Skeletal muscle cell (primary cell): ENCODE data around the gene SKIC2.

Experiments
- DNase-seq: peaks from one replicate; pipeline ENCODE4 v3.0.0-alpha.2; 2010; ENCODE audit warnings: low read depth
- H3K4me3 ChIP-seq: 2 replicates; pipeline ENCODE4 v1.5.1; 2011; ENCODE audit warnings: low read depth, mild to moderate bottlenecking, control low read depth, low read length, moderate library complexity

SKIC2 gene

DNA sequence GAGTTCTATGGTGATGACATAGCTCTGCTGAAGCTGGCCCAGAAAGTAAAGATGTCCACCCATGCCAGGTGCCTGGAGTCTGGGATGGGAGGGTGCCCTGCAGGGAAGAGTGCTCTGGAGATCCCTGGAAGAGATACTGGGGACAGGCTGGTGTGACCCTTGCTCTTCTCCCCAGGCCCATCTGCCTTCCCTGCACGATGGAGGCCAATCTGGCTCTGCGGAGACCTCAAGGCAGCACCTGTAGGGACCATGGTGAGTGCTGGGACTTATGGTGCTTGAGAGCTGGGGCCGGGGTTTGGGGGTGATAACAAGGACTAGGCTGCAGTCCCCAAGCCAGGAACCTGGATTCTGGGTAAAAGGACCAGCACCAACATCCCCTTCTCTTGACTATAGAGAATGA, 15.2 kb upstream of the SKIC2 start:
- H3K4me3 ChIP-seq = no peak overlapping the region
- DNase-seq = no peak

DNA sequence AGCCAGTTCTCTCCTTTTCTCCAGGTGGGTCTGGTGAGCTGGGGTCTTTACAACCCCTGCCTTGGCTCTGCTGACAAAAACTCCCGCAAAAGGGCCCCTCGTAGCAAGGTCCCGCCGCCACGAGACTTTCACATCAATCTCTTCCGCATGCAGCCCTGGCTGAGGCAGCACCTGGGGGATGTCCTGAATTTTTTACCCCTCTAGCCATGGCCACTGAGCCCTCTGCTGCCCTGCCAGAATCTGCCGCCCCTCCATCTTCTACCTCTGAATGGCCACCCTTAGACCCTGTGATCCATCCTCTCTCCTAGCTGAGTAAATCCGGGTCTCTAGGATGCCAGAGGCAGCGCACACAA, 13.8 kb upstream of the SKIC2 start:
- DNase-seq = no peak
- H3K4me3 ChIP-seq = no peak overlapping the region

DNA sequence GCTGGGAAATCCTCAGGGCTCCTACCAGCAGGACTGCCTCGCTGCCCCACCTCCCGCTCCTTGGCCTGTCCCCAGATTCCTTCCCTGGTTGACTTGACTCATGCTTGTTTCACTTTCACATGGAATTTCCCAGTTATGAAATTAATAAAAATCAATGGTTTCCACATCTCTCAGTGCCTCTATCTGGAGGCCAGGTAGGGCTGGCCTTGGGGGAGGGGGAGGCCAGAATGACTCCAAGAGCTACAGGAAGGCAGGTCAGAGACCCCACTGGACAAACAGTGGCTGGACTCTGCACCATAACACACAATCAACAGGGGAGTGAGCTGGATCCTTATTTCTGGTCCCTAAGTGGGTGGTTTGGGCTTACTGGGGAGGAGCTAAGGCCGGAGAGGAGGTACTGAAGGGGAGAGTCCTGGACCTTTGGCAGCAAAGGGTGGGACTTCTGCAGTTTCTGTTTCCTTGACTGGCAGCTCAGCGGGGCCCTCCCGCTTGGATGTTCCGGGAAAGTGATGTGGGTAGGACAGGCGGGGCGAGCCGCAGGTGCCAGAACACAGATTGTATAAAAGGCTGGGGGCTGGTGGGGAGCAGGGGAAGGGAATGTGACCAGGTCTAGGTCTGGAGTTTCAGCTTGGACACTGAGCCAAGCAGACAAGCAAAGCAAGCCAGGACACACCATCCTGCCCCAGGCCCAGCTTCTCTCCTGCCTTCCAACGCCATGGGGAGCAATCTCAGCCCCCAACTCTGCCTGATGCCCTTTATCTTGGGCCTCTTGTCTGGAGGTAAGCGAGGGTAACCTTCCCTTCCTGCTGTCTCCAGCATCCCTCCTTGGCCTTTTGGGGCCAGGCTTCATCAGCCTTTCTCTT, 13.2 kb upstream of the SKIC2 start, which contains the start of gene CFB:
CFB (plus strand) TSS at position 589 of the 863 bp plus-strand sequence; CDS start at position 716, 127 bp downstream.
- no peak within 1 kb of the TSS for H3K4me3 ChIP-seq

DNA sequence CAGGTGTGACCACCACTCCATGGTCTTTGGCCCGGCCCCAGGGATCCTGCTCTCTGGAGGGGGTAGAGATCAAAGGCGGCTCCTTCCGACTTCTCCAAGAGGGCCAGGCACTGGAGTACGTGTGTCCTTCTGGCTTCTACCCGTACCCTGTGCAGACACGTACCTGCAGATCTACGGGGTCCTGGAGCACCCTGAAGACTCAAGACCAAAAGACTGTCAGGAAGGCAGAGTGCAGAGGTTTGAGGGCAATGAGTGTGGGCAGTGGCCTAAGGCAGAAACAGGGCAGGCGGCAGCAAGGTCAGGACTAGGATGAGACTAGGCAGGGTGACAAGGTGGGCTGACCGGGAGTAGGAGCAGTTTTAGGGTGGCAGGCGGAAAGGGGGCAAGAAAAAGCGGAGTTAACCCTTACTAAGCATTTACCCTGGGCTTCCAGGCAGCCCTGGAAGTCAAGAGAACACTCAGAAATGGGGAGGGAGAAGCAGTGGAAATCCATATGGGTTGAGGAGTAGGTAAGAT, 12.5 kb upstream of the SKIC2 start:
- no peak overlapping the region for H3K4me3 ChIP-seq
- DNase-seq = no peak

More for the DNA sequence above, 13.2 kb upstream of the SKIC2 start, which contains the start of gene CFB:
- DNase-seq = no peak

DNA sequence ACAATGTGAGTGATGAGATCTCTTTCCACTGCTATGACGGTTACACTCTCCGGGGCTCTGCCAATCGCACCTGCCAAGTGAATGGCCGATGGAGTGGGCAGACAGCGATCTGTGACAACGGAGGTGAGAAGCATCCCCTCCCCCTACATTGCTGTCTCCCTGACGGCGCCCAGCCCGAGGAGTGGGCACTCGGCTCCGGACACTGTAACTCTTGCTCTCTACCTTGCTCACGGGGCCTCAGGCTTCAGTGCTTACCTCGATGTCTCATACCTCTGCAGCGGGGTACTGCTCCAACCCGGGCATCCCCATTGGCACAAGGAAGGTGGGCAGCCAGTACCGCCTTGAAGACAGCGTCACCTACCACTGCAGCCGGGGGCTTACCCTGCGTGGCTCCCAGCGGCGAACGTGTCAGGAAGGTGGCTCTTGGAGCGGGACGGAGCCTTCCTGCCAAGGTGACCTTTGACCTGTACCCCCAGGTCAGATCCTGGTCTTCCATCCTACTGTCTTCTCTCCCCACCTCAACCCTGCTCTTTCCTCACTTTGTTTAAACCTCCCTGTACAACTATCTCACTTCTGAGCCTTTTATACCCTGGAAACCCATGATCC, 11.8 kb upstream of the SKIC2 start:
- no peak overlapping the region for H3K4me3 ChIP-seq
- DNase-seq = no peak

DNA sequence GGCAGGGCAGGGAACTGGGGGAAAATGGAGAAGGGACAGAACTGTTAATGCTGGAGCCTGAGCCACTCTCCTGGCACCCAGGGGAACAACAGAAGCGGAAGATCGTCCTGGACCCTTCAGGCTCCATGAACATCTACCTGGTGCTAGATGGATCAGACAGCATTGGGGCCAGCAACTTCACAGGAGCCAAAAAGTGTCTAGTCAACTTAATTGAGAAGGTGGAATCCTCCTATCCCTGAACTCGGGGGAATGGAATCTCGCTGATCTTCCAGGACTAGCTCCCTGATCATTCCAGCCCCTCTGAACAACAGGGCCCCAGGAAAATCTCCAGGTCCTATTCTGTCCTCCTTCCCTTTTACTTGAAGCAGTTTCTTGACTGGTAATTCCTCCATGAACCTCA, 11.1 kb upstream of the SKIC2 start:
- no peak for DNase-seq
- no peak overlapping the region for H3K4me3 ChIP-seq

DNA sequence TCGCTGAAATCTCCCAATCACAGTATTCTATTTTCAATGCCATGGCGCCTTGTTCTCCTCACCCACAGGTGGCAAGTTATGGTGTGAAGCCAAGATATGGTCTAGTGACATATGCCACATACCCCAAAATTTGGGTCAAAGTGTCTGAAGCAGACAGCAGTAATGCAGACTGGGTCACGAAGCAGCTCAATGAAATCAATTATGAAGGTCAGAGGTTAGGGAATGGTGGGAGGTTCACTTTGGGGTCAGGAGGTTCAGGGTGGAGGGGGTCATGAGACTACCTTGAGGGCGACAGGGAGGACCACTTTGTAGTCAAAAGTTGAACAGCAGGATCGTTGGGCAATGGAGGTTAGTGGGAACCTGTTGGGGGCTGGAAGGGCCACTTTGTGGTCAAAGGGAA, 10.7 kb upstream of the SKIC2 start:
- H3K4me3 ChIP-seq = no peak overlapping the region

DNA sequence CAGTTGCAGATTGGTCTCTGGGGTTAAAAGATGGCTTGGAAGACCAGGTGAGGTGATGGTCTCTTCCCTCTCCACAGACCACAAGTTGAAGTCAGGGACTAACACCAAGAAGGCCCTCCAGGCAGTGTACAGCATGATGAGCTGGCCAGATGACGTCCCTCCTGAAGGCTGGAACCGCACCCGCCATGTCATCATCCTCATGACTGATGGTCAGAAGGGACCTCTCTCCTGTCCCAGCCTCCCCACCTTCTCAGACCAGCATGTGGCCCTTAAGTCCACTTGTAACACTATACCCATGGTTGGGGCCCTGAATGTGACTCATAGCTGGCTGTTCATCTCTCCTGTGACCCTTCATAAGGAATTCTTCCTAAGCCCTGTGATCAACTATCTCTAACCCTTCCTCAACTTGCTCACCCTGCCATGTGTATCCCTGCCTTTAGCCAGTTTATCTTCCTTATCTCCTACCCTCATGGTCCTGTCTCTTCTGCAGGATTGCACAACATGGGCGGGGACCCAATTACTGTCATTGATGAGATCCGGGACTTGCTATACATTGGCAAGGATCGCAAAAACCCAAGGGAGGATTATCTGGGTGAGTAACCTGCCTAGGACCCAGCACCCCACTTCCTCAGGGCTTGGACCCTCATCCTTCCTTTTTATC, 10.1 kb upstream of the SKIC2 start:
- no peak for DNase-seq
- no peak overlapping the region for H3K4me3 ChIP-seq

More for the DNA sequence above, 10.7 kb upstream of the SKIC2 start:
- no peak for DNase-seq

DNA sequence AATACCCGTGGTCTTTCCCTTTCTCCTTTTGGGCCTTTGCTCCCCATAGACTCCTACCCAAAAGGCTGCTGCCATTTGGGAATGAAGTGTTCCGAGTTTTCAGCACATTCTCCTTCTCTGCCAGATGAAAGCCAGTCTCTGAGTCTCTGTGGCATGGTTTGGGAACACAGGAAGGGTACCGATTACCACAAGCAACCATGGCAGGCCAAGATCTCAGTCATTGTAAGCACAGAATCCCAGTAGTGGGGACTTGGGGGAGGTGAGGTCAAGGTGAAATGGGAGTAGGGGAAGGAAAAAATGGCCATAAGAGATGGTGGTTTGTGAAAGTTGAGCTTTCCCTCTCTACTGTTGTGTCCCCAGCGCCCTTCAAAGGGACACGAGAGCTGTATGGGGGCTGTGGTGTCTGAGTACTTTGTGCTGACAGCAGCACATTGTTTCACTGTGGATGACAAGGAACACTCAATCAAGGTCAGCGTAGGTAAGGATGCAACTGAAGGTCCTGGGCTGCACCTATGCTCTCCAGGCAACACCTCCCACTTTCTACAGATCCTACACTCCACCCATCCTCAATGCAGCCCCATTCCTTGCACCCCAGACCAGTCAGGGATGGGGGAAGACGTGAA, 8.9 kb upstream of the SKIC2 start:
- DNase-seq = no peak
- no peak overlapping the region for H3K4me3 ChIP-seq

DNA sequence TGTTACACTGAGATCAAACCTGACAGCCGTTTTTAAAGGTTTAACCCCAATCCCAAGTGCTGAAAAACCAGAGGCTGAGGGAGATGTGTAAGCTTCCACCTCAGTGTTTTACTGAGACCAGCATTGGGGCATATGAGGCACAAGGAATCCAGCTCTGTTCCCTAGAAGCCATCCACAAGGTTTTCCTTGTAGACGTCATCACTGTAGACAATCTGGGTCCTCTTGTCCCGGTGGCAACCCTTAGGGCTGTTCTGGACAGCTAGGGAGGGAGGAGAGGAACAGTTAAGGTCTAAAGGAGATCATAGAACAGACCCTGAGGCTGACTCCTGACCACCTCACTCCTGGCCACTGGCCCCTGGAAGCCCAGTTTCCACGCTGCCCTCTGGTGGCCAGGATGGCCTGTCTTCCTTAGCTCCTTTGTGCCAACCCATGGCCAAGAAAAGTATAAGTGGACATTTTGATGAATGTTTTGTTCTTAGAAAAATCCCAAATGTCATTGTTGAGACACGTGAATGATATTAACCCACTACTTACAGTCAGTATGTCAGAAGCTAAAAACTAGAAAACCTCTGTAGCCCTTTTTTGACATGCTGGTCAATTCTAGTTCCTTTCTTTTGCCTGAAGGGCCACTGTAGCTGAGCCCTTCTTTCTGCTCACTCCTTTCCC, 6.7 kb upstream of the SKIC2 start:
- H3K4me3 ChIP-seq = no peak overlapping the region
- DNase-seq = no peak

DNA sequence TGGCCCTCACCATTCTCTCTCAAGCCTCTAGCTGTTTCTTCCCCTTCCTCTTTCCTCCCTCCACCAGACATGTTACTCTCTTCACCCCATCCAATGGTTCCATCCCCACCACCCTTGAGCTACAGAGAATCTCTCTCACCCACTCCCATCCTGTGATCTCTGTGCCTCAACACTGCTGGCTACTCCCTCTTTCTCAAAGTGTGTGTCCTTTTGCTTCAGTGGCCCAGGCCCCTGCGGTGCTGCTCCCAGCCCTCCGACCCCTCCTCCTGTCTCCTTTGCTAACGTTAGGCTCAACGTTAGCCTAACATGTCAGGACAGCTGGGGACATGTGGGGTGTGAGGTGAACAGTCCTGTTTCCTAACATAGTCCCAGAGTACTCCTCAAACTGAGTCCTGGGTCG, 6.1 kb upstream of the SKIC2 start:
- H3K4me3 ChIP-seq = no peak overlapping the region
- DNase-seq = no peak

DNA sequence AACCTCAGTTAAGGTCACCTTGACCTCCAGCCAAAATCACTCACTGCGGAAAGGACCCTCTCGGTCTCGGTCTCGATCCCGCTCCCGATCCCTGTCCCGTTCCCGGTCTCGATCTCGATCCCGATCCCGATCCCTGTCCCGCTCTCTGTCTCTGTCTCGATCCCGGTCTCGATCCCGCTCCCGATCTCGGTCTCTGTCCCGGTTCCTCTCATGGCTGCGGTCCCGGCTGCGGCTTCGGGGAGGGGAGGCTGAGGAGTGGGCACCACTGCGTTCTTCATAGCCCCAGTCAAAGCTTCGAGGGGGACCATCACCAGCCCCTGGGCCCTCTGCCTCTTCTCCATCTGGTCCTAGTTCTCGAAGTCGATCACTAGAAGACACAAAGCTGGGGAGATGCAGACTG, 4.5 kb upstream of the SKIC2 start:
- no peak for DNase-seq
- no peak overlapping the region for H3K4me3 ChIP-seq

DNA sequence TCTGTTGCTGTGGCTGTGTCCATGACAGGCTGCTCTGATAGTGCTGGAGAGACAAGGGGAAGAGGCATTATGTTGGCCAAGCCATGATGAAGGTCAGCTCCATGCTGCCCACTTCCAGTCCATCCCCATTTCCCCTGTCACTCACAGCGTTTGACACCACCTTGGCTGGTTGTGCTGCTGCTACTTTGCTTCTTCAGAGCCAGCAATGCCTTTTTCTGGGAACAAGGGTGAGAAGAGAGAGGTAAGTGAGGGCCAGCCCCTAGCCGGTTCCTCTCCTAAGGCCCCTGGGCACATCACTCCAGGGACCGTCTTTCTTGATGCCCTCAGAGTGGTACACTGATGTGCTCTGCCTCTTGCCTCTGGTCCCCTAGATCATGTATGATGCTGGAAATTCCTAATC, 2.2 kb upstream of the SKIC2 start:
- no peak for DNase-seq
- no peak overlapping the region for H3K4me3 ChIP-seq

DNA sequence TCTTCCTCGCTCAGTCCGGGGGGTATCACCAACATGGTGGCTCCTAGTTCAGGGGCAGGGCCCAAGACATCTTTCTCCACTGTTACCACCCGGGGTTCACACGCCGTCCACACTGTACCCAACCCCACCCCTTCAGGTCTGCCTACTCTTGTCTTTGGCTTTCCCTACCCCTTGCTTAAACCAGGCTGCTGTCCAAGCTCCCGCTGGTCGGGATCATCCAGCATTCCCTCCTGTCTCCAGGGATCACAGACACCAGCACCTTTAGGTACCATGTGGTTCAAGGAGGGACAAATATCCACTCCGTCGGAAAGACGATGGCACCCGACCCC, 599 bp upstream of the SKIC2 start:
- peak overlapping the region; percentile 100 for H3K4me3 ChIP-seq
- DNase-seq = no peak

DNA sequence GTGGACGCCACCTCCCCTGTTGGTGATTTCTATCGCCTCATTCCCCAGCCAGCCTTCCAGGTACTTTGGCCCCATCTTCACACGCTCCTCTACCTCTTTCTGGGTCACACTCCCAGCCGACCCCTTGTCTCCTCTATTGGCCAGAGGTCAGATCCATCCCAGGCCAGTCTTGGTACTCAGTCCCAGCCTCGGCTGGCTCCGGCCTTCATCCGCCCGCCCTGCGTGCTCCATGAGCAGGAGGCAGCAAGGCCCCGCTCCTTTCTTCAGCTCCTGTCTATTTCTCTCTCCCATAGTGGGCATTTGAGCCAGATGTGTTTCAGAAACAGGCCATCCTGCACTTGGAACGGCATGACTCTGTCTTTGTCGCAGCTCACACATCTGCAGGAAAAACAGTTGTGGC, 2.6 kb downstream of the SKIC2 start:
- no peak overlapping the region for H3K4me3 ChIP-seq
- DNase-seq = no peak

DNA sequence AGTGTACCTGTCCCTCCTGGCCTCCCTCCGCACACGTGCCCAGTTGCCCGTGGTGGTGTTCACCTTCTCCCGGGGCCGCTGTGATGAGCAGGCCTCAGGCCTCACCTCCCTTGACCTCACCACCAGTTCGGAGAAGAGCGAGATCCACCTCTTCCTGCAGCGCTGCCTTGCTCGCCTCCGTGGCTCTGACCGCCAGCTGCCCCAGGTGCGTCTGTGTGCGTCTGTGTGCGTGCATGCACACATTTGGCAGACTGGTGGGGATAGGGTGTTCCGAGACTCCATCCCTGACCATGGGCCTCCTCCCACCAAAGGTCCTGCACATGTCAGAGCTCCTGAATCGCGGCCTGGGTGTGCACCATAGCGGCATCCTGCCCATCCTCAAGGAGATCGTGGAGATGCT, 4.9 kb downstream of the SKIC2 start:
- no peak for DNase-seq
- no peak overlapping the region for H3K4me3 ChIP-seq

DNA sequence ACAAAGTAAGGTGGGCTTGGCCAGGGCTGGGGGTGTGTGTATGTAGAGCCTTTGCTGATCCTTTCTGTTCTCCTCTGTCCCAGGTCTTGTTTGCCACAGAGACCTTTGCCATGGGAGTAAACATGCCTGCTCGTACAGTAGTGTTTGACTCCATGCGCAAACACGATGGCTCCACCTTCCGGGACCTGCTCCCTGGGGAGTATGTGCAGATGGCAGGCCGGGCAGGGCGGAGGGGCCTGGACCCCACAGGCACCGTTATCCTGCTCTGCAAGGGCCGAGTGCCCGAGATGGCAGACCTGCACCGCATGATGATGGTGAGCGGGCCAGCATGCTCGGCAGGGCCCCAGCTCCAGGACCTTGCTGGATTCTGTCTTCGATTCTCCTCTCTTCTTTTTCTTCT, 6.7 kb downstream of the SKIC2 start:
- H3K4me3 ChIP-seq = no peak overlapping the region
- no peak for DNase-seq

DNA sequence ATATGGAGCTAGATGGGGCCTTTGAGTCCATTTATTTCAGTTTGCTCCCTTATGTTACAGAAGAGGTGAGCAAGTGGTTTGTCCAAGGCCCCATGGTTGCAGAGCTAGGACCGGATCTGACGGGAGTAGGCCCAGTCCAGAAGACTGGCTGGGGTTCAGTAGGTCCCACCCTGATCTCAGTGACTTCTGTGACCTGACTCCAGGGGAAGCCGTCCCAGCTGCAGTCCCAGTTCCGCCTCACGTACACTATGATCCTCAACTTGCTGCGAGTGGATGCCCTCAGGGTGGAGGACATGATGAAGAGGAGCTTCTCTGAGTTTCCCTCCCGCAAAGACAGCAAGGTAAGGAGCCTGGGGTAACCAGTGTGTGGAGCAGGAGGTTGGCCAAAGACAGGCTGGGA, 7.5 kb downstream of the SKIC2 start:
- no peak overlapping the region for H3K4me3 ChIP-seq
- no peak for DNase-seq

DNA sequence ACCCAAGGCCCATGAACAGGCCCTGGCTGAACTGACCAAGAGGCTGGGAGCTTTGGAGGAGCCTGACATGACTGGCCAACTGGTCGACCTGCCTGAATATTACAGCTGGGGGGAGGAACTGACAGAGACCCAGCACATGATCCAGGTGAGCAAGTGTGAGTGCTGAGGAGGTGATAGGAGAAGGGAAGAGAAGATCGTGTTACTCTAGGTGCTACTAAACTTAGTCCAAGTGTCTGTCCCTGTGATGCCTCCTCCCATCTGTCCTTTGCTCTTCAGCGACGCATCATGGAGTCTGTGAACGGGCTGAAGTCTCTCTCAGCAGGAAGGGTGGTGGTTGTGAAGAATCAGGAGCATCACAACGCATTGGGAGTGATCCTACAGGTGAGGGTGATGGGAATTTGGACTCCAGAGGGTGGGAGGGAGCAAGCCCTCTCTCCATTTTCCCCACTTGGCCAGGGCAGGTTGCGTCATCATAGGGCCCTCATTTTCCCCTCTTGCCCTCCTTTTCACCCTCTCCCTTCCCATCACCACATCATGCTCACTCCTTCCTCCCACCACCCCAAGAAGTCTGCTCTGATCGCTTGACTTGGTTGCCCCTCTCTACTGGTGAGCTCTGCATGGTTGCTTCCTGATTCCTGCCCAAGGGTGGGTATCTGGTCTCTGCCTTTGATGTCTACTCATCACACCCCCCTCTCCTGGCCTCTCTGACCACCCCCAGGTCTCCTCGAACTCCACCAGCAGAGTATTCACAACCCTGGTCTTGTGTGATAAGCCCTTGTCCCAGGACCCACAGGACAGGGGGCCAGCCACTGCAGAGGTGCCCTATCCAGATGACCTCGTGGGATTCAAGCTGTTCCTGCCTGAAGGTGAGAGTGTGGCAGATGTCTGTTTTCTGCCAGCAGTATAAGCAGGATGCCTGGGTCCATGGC, 8.3 kb downstream of the SKIC2 start:
- no peak overlapping the region for H3K4me3 ChIP-seq
- no peak for DNase-seq
